NCI-H1048 (cell line): ENCODE results near the gene LGI2.
"Not testable (repeated sequence)": the region's sequence is repeated elsewhere in the genome, so short reads cannot be mapped to it uniquely, and the experiment has no call there.

Experiments used
- DNase-seq: peaks from one replicate; lab custom pipeline; 2025; lab: John Stamatoyannopoulos, UW

Gene LGI2

GRCh38 chr4:25030277-25031076 is at the start of gene LGI2:
Gene LGI2 (minus strand): TSS chr4:25030946. CDS start chr4:25030693, 253 bp downstream.
- no peak for DNase-seq

- DNase-seq, result no peak
These were observed 47.8 kb upstream of the LGI2 start for GRCh38 chr4:25078523-25078922.

- DNase-seq, result no peak
These were observed 46.1 kb upstream of the LGI2 start for GRCh38 chr4:25076625-25077398.

GRCh38 chr4:25075851-25076250 is 45.1 kb upstream of the LGI2 start:
- no peak for DNase-seq

- no peak for DNase-seq
These were observed 44.4 kb upstream of the LGI2 start for GRCh38 chr4:25075129-25075528.

- no peak for DNase-seq
These were observed 39.8 kb upstream of the LGI2 start for GRCh38 chr4:25070545-25070944.

GRCh38 chr4:25069014-25069413 is 38.3 kb upstream of the LGI2 start:
- no peak for DNase-seq

- DNase-seq, result no peak
These were observed 37.6 kb upstream of the LGI2 start for GRCh38 chr4:25068386-25068785.

- DNase-seq, result no peak
These were observed 35.3 kb upstream of the LGI2 start for GRCh38 chr4:25065932-25066590.

- DNase-seq, result no peak
These were observed 34.7 kb upstream of the LGI2 start for GRCh38 chr4:25065431-25065858.

- not testable (repeated sequence) for DNase-seq
These were observed 33.7 kb upstream of the LGI2 start for GRCh38 chr4:25064447-25064846.

GRCh38 chr4:25063116-25063515 is 32.4 kb upstream of the LGI2 start:
- no peak for DNase-seq

- DNase-seq, result no peak
These were observed 31.4 kb upstream of the LGI2 start for GRCh38 chr4:25062098-25062497.

- no peak for DNase-seq
These were observed 30.9 kb upstream of the LGI2 start for GRCh38 chr4:25061602-25062001.

GRCh38 chr4:25060963-25061340 is 30.2 kb upstream of the LGI2 start:
- no peak for DNase-seq

GRCh38 chr4:25060241-25060962 is 29.7 kb upstream of the LGI2 start:
- no peak for DNase-seq

- DNase-seq, result no peak
These were observed 29.0 kb upstream of the LGI2 start for GRCh38 chr4:25059791-25060190.

- DNase-seq, result no peak
These were observed 28.1 kb upstream of the LGI2 start for GRCh38 chr4:25058796-25059195.

- no peak for DNase-seq
These were observed 26.6 kb upstream of the LGI2 start for GRCh38 chr4:25057299-25057698.

- DNase-seq, result not testable (repeated sequence)
These were observed 21.3 kb upstream of the LGI2 start for GRCh38 chr4:25052037-25052436.

GRCh38 chr4:25051534-25051933 is 20.8 kb upstream of the LGI2 start:
- no peak for DNase-seq
